Measurements from ENCODE around the gene ZNF320. TPM values are rescaled to one million over a fixed set of nuclear protein-coding genes. Genes with fewer than 3 reads are reported as not detected.
"Not testable (repeated sequence)": the region's sequence is repeated elsewhere in the genome, so short reads cannot be mapped to it uniquely, and the experiment has no call there.

ZNF320 gene
- polyA plus RNA-seq, 1 donor = 36.7 TPM

DNA sequence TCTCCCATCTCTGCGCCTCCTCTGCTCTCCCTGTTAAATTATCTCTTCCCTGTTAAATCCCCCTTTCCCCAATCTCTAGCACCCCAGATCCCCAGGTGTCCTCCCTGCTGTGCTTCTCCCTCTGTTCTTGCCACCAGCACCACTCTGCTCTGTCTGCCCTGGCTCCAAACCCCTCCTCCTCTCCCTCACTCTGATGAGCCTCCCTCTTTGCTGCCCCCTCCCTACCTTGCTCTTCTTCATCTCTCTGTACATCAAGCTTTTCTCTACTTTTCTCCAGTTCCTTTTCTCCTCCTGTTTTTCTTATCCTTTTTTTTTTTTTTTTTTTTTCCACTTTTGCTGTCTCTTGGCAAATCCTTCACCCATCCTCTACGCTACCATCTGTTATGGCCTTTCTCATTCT lies 44.1 kb upstream of the ZNF320 start:
- H3K27me3 ChIP-seq (ENCODE audit: control insufficient read depth, insufficient read depth, low read length); DNase-seq; H3K36me3 ChIP-seq (ENCODE audit: control insufficient read depth, insufficient read depth, low read length): not testable (repeated sequence)
- Histone ChIP-seq H3K4me3 (ENCODE audit: low read length) (peak overlapping the region; percentile 81), H3K27ac (ENCODE audit: low read length) (peak overlapping the region; percentile 82), H3K4me1 (ENCODE audit: control insufficient read depth, insufficient read depth, low read length) (peaks cover 21% of the 10 kb centered on the region), H3K9me3 (ENCODE audit: control insufficient read depth, low read depth, low read length) (peaks cover 10% of the 10 kb centered on the region)
- WGBS (ENCODE audit: insufficient coverage, low lambda C conversion rate) = 6% methylated on average over 2 of the region's 2 CpGs

DNA sequence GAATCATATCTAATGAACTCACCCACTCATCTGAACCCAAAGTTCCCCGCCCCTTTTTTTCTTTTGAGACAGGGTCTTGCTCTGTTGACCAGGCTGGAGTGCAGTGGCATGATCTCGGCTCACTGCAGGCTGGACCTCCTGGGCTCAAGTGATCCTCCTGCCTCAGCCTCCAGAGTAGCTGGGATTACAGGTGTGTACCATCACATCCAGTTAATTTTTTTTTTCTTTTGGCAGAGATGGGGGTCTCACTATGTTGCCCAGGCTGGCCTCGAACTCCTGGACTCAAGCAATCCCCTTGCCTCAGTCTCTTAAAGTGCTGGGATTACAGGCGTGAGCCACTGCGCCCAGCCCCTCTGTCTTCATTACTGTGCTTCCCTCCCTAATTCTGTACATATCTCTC lies 43.5 kb upstream of the ZNF320 start:
- H3K4me1 ChIP-seq (ENCODE audit: control insufficient read depth, insufficient read depth, low read length) = peaks cover 22% of the 10 kb centered on the region
- H3K4me3 ChIP-seq (ENCODE audit: low read length); DNase-seq; H3K9me3 ChIP-seq (ENCODE audit: control insufficient read depth, low read depth, low read length); H3K36me3 ChIP-seq (ENCODE audit: control insufficient read depth, insufficient read depth, low read length); H3K27ac ChIP-seq (ENCODE audit: low read length); H3K27me3 ChIP-seq (ENCODE audit: control insufficient read depth, insufficient read depth, low read length): not testable (repeated sequence)
- WGBS (ENCODE audit: insufficient coverage, low lambda C conversion rate) = no CpG with 5 or more reads among the region's 5 CpGs

DNA sequence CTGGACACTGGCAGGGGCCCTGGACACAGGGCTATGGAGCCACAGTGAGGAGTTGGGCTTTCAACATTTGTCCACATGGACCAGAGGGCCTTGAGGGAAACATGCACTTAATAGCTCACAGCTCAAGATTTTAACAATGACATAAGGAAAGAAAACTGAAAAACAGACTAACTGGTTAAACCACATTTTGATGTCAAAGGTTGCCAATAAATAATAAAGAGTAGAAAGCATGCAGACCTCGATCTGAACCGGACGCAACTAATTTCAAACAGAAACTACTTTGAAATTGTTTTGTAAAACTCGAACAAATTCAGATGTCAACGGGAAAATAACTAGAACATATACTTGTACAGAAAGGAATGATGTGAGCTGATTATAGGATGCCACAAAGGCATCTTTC lies 41.3 kb upstream of the ZNF320 start:
- H3K27me3 ChIP-seq (ENCODE audit: control insufficient read depth, insufficient read depth, low read length) = no peaks in the 10 kb centered on the region
- WGBS (ENCODE audit: insufficient coverage, low lambda C conversion rate) = 80% methylated on average over 1 of the region's 5 CpGs
- peak overlapping the region; percentile 31 for H3K27ac ChIP-seq (ENCODE audit: low read length)
- H3K4me3 ChIP-seq (ENCODE audit: low read length) = no peak overlapping the region
- peak in 1 of 2 donors; percentile 70 for DNase-seq
- H3K4me1 ChIP-seq (ENCODE audit: control insufficient read depth, insufficient read depth, low read length) = peaks cover 22% of the 10 kb centered on the region
- peaks cover 8% of the 10 kb centered on the region for H3K9me3 ChIP-seq (ENCODE audit: control insufficient read depth, low read depth, low read length)
- H3K36me3 ChIP-seq (ENCODE audit: control insufficient read depth, insufficient read depth, low read length) = peaks cover 2% of the 10 kb centered on the region

DNA sequence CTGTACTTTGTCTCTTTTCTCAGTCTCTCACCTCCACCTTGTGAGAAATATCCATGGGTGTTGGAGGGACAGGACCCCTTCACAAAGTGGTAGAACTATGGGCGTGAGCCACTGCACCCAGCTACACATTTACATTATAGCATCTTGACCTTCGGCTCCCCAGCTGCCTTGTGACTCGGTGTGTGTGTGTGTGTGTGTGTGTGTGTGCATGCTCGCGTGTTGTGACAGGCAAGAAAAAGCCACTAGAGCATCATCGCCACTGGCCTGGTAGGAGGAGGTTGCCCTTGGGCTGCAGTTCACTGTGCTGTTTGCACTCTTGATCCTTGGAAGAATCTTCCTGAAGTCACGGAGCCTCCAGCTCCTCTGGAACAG lies 39.5 kb upstream of the ZNF320 start:
- H3K9me3 ChIP-seq (ENCODE audit: control insufficient read depth, low read depth, low read length) = peaks cover 8% of the 10 kb centered on the region
- H3K4me1 ChIP-seq (ENCODE audit: control insufficient read depth, insufficient read depth, low read length) = peaks cover 19% of the 10 kb centered on the region
- no peak overlapping the region for H3K4me3 ChIP-seq (ENCODE audit: low read length)
- no peaks in the 10 kb centered on the region for H3K27me3 ChIP-seq (ENCODE audit: control insufficient read depth, insufficient read depth, low read length)
- peaks cover 2% of the 10 kb centered on the region for H3K36me3 ChIP-seq (ENCODE audit: control insufficient read depth, insufficient read depth, low read length)
- peak overlapping the region; percentile 84 for H3K27ac ChIP-seq (ENCODE audit: low read length)
- no CpG with 5 or more reads among the region's 7 CpGs for WGBS (ENCODE audit: insufficient coverage, low lambda C conversion rate)
- peak; percentile 66 to 81 for DNase-seq

- H3K9me3 ChIP-seq (ENCODE audit: control insufficient read depth, low read depth, low read length) = peaks cover 8% of the 10 kb centered on the region
- H3K27me3 ChIP-seq (ENCODE audit: control insufficient read depth, insufficient read depth, low read length) = no peaks in the 10 kb centered on the region
- H3K36me3 ChIP-seq (ENCODE audit: control insufficient read depth, insufficient read depth, low read length) = peaks cover 2% of the 10 kb centered on the region
- H3K27ac ChIP-seq (ENCODE audit: low read length) = peak overlapping the region; percentile 84
- peaks cover 19% of the 10 kb centered on the region for H3K4me1 ChIP-seq (ENCODE audit: control insufficient read depth, insufficient read depth, low read length)
- no peak overlapping the region for H3K4me3 ChIP-seq (ENCODE audit: low read length)
- DNase-seq = peak; percentile 61 to 86
- WGBS (ENCODE audit: insufficient coverage, low lambda C conversion rate) = no CpG with 5 or more reads among the region's 12 CpGs
Observed at GRCh38 chr19:52936151-52936953, 38.9 kb upstream of the ZNF320 start.

DNA sequence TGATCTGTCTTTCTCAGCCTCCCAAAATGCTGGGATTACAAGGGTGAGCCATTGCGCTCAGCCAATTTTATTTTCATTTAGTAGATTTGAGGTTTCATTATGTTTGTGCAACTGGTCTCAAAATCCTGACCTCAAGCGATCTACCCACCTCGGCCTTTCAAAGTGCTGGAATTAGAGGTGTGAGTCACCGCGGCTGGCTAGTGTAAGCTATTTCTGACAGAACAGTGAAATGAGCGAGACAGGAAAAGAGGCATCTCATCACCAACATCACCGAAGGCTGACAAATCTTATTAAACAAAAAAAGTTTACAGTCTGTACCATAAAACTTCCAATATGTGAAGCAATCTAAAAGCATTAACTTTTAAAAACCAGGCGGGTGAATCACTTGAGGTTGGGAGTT lies 38.0 kb upstream of the ZNF320 start:
- WGBS (ENCODE audit: insufficient coverage, low lambda C conversion rate) = 70% methylated on average over 2 of the region's 8 CpGs
- H3K27me3 ChIP-seq (ENCODE audit: control insufficient read depth, insufficient read depth, low read length) = no peaks in the 10 kb centered on the region
- H3K4me3 ChIP-seq (ENCODE audit: low read length) = no peak overlapping the region
- H3K9me3 ChIP-seq (ENCODE audit: control insufficient read depth, low read depth, low read length) = peaks cover 8% of the 10 kb centered on the region
- H3K36me3 ChIP-seq (ENCODE audit: control insufficient read depth, insufficient read depth, low read length) = peaks cover 2% of the 10 kb centered on the region
- DNase-seq = no peak
- peak overlapping the region; percentile 84 for H3K27ac ChIP-seq (ENCODE audit: low read length)
- peaks cover 19% of the 10 kb centered on the region for H3K4me1 ChIP-seq (ENCODE audit: control insufficient read depth, insufficient read depth, low read length)

- H3K9me3 ChIP-seq (ENCODE audit: control insufficient read depth, low read depth, low read length); H3K4me3 ChIP-seq (ENCODE audit: low read length); H3K27ac ChIP-seq (ENCODE audit: low read length); DNase-seq; H3K27me3 ChIP-seq (ENCODE audit: control insufficient read depth, insufficient read depth, low read length): not testable (repeated sequence)
- H3K4me1 ChIP-seq (ENCODE audit: control insufficient read depth, insufficient read depth, low read length) = peaks cover 12% of the 10 kb centered on the region
- whole genome bisulfite sequencing (ENCODE audit: insufficient coverage, low lambda C conversion rate) = 100% methylated on average over 1 of the region's 9 CpGs
- peaks cover 13% of the 10 kb centered on the region for H3K36me3 ChIP-seq (ENCODE audit: control insufficient read depth, insufficient read depth, low read length)
Observed at GRCh38 chr19:52924641-52925040, 27.2 kb upstream of the ZNF320 start.

DNA sequence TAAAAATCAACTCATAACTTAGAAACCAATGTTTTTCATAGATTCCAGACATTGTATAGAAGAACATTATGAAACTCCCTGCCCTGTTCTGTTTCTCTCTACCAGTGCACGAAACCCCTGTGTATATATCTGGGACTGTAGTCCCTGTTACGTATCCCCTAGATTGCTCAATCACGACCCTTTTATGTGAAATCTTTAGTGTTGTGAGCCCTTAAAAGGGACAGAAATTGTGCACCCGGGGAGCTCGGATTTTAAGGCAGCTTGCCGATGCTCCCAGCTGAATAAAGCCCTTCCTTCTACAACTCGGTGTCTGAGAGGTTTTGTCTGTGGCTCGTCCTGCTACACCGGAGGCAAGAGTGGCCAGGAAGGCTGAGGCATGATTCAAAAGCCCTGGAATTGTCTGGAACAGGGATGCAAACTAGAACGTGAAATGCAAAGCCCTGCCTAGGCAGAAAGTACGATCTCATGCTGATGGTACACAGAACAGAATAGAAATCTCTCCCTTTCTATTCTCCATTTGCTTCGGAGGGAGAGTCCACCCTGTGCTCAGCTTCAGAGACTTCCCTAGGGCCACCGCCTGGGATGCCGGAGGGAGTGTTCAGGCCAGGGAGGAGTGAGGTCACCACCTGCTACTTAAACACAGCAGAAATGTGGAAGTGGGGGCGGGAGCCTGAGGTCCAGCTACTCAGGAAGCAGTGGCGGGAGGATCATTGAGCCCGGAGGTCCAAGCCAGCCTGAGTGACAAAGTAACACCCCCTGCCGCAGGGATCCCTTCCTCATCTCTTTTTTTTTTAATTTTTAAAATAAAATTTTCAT lies 26.6 kb upstream of the ZNF320 start:
- H3K27me3 ChIP-seq (ENCODE audit: control insufficient read depth, insufficient read depth, low read length) = no peaks in the 10 kb centered on the region
- H3K36me3 ChIP-seq (ENCODE audit: control insufficient read depth, insufficient read depth, low read length) = peaks cover 11% of the 10 kb centered on the region
- no CpG with 5 or more reads among the region's 18 CpGs for WGBS (ENCODE audit: insufficient coverage, low lambda C conversion rate)
- H3K9me3 ChIP-seq (ENCODE audit: control insufficient read depth, low read depth, low read length) = no peaks in the 10 kb centered on the region
- H3K4me1 ChIP-seq (ENCODE audit: control insufficient read depth, insufficient read depth, low read length) = peaks cover 12% of the 10 kb centered on the region
- H3K27ac ChIP-seq (ENCODE audit: low read length) = peak overlapping the region; percentile 87
- DNase-seq = peak in 1 of 2 donors; percentile 44
- H3K4me3 ChIP-seq (ENCODE audit: low read length) = peak overlapping the region; percentile 92

DNA sequence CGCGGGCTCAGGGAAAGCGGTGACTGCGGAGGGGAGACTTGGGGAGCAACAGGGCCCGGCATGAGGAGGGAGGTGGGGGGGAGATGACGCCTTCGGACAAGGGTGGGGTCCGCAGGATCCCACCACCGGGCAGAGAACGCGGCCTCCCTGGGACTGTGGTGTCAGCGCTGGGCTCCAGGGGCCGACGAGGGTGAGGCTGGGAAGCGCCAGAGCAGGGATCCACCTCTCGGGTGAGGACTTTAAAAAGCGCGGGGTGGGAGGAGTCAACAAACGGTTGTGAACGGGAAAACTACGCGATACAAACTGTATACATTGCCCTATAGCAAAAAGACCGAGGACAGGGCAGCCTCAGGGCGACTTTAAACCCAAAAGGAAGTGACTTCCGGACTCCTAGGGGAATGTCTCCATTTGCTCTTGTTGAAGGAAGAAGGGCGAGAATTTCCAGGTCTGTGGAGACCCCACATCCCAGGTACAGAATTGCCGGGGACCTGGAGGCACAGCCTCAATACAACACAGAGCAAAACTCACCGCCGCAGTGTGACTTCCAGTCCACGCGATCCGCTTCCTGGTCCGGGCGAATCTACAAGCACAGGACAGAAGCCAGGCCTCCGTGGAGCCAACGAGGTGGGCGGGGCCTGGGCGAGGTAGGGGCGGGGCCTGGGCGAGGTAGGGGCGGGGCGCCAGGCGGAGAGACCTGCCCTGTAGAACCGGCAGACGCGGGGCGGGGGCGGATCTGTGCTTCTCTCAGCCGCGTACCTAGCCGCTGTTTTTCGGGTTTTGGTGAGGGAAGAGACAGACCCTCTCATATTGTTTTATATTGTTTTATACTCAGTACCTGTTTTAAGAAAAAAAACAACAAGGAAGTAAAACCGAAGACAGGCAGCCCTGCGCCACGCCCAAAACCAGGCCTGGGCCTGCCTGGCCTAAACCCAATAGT lies 25.7 kb upstream of the ZNF320 start, which contains the start of gene ZNF888:
ZNF888 (minus strand) TSS at position 588 of the 937 bp plus-strand sequence. CDS start 5,555 bp downstream, outside the sequence.
- Histone ChIP-seq H3K9me3 (ENCODE audit: control insufficient read depth, low read depth, low read length) (no peaks in the 10 kb centered on the region), H3K36me3 (ENCODE audit: control insufficient read depth, insufficient read depth, low read length) (peaks cover 7% of the 10 kb centered on the region), H3K27ac (ENCODE audit: low read length) (peak within 1 kb of the TSS; percentile 87), H3K4me1 (ENCODE audit: control insufficient read depth, insufficient read depth, low read length) (peaks cover 12% of the 10 kb centered on the region), H3K4me3 (ENCODE audit: low read length) (peak within 1 kb of the TSS; percentile 92), H3K27me3 (ENCODE audit: control insufficient read depth, insufficient read depth, low read length) (no peaks in the 10 kb centered on the region)
- peak; percentile 76 to 90 for DNase-seq
- WGBS (ENCODE audit: insufficient coverage, low lambda C conversion rate) = no CpG with 5 or more reads among the region's 55 CpGs

DNA sequence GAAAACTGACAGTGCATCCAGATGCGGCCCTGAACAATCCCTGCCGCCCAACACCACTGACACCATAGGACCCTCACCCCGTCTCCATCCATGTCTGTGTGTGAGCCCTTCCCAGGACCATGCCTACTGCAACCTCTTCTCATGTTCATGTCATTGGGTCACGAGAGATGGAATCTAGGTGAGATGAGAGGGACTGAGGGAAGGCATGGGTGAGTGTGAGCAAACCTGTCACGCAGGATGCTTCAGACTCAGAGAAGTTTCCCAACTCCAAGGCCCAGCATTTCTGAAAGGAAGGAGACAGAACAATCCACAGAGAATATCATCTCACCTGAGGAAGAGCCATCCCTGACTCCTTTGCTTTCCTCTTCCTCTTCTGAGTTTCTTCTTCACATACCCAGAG lies 20.1 kb upstream of the ZNF320 start:
- peaks cover 4% of the 10 kb centered on the region for H3K4me1 ChIP-seq (ENCODE audit: control insufficient read depth, insufficient read depth, low read length)
- no peak overlapping the region for H3K4me3 ChIP-seq (ENCODE audit: low read length)
- no peak for DNase-seq
- no CpG with 5 or more reads among the region's 5 CpGs for WGBS (ENCODE audit: insufficient coverage, low lambda C conversion rate)
- H3K9me3 ChIP-seq (ENCODE audit: control insufficient read depth, low read depth, low read length) = peaks cover 2% of the 10 kb centered on the region
- peaks cover 37% of the 10 kb centered on the region for H3K36me3 ChIP-seq (ENCODE audit: control insufficient read depth, insufficient read depth, low read length)
- no peaks in the 10 kb centered on the region for H3K27me3 ChIP-seq (ENCODE audit: control insufficient read depth, insufficient read depth, low read length)
- H3K27ac ChIP-seq (ENCODE audit: low read length) = no peak overlapping the region
